Gastrocnemius medialis (tissue), 4 donors: ENCODE results near the gene SLC39A11.
"Not testable (repeated sequence)": the region's sequence is repeated elsewhere in the genome, so short reads cannot be mapped to it uniquely, and the experiment has no call there.

Experiments
- POLR2A ChIP-seq, 2 donors: fragments of 450-650 bp; IDR thresholded peaks; one replicate each; pipeline ENCODE4 v1.6.1; 2017; ENCODE audit warnings: antibody characterized with exemption in 2 of 2, mild to moderate bottlenecking in 2 of 2, moderate library complexity in 2 of 2
- TF ChIP-seq, protein P1 (sequence below), 5 experiments: fragments of 450-650 bp in 3 of 5; fragments of 200-600 bp in 2 of 5; sonication (generic) in 2 of 5; IDR thresholded peaks in 4 of 5; conservative IDR thresholded peaks in 1 of 5; 1 replicate in 4 of 5; 2 replicates in 1 of 5; pipeline ENCODE4 v1.5.1; 2016 to 2019; ENCODE audit warnings: antibody characterized with exemption in 5 of 5, mild to moderate bottlenecking in 3 of 5, moderate library complexity in 3 of 5

DNA sequence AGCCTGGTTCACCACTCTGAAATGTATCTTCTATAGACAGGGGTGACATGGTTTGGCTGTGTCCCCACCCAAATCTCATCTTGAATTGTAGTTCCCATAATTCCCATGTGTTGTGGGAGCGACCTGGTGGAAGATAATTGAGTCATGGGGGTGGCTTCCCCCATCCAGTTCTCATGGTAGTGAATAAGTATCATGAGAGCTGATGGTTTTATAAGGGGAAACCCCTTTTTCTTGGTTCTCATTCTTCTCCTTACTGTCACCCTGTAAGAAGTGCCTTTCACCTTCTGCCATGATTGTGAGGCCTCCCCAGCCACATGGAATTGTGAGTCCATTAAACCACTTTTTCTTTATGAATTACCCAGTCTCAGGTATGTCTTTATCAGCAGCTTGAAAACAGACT, 319.3 kb downstream of the SLC39A11 start:
- TF ChIP-seq POLR2A (IDR thresholded peaks at IDR 0.05): not testable (repeated sequence)
- TF ChIP-seq, protein P1, sequence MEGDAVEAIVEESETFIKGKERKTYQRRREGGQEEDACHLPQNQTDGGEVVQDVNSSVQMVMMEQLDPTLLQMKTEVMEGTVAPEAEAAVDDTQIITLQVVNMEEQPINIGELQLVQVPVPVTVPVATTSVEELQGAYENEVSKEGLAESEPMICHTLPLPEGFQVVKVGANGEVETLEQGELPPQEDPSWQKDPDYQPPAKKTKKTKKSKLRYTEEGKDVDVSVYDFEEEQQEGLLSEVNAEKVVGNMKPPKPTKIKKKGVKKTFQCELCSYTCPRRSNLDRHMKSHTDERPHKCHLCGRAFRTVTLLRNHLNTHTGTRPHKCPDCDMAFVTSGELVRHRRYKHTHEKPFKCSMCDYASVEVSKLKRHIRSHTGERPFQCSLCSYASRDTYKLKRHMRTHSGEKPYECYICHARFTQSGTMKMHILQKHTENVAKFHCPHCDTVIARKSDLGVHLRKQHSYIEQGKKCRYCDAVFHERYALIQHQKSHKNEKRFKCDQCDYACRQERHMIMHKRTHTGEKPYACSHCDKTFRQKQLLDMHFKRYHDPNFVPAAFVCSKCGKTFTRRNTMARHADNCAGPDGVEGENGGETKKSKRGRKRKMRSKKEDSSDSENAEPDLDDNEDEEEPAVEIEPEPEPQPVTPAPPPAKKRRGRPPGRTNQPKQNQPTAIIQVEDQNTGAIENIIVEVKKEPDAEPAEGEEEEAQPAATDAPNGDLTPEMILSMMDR (IDR thresholded peaks at IDR 0.05 in 4 of 5, conservative IDR thresholded peaks at IDR 0.05 in 1 of 5): not testable (repeated sequence)
